Aorta (tissue), 5 donors: ENCODE measurements around the gene ZBTB8A. TPM values are rescaled to one million over a fixed set of nuclear protein-coding genes. Genes with fewer than 3 reads are reported as not detected.
"Not testable (repeated sequence)": the region's sequence is repeated elsewhere in the genome, so short reads cannot be mapped to it uniquely, and the experiment has no call there.

ENCODE experiments used
- ATAC-seq: fragments of 200-7000 bp; cut with Tn5 transposase; one replicate; pipeline ENCODE4 v1.9.1; 2022; ENCODE audit warnings: moderate library complexity; ENCODE audit not compliant: low FRiP score
- DNase-seq, 2 donors: peaks; one replicate each; pipeline ENCODE4 v3.0.0-alpha.2; 2020
- H3K27ac ChIP-seq, 2 donors: one replicate each; pipeline ENCODE4 v1.5.1; 2013; ENCODE audit warnings: low read length in 2 of 2, mild to moderate bottlenecking in 2 of 2, moderate library complexity in 2 of 2, control low read depth in 1 of 2, inconsistent platforms in 1 of 2, low read depth in 1 of 2
- H3K27me3 ChIP-seq, 2 donors: one replicate each; pipeline ENCODE4 v1.6.1; 2013; ENCODE audit warnings: control low read depth in 1 of 2, low read length in 1 of 2, mild to moderate bottlenecking in 1 of 2, moderate library complexity in 1 of 2; ENCODE audit not compliant: insufficient read depth in 2 of 2, control insufficient read depth in 1 of 2
- H3K36me3 ChIP-seq, 2 donors: one replicate each; pipeline ENCODE4 v1.6.1; 2013; ENCODE audit warnings: control low read depth in 1 of 2, low read length in 1 of 2, mild to moderate bottlenecking in 1 of 2; ENCODE audit not compliant: insufficient read depth in 2 of 2, control insufficient read depth in 1 of 2
- H3K4me1 ChIP-seq, 2 donors: one replicate each; pipeline ENCODE4 v1.6.1; 2013; ENCODE audit warnings: low read length in 2 of 2, control low read depth in 1 of 2, mild to moderate bottlenecking in 1 of 2, moderate library complexity in 1 of 2; ENCODE audit not compliant: insufficient read depth in 2 of 2, control insufficient read depth in 1 of 2
- H3K4me3 ChIP-seq, 2 donors: one replicate each; pipeline ENCODE4 v1.5.1; 2013; ENCODE audit warnings: low read length in 2 of 2, control low read depth in 1 of 2, mild to moderate bottlenecking in 1 of 2
- H3K9me3 ChIP-seq: one replicate; pipeline ENCODE4 v1.6.1; 2013; ENCODE audit warnings: mild to moderate bottlenecking, low read length; ENCODE audit not compliant: control insufficient read depth
- WGBS, 2 donors: extraction: QIAGEN DNeasy Blood & Tissue Kit; methylation state at CpG; one replicate each; pipeline ENCODE4 v1.1.7; 2013; 5-methylcytosine and 5-hydroxymethylcytosine counted together
- intact Hi-C, 2 donors: fragments of 100-400 bp; cut with DNase I; formaldehyde crosslinking; loops; one replicate each; pipeline versions ENCODE4 v1.14.2 to v1.15.0; 2022
- polyA plus RNA-seq, 2 donors: library from polyadenylated mRNA; stranded (reverse); fragments of 200-250 nt; gene quantifications; one replicate each; pipeline ENCODE4 v1.2.3, GENCODE V29; 2013
- total RNA-seq, 2 donors: library from RNA; stranded (reverse); fragmentation: NEBNext Ultra II Directional; extraction: Animal tissue kit (Norgen Biotek cat#: 25700); gene quantifications; one replicate each; pipeline ENCODE4 v1.2.1, GENCODE V29; 2021
- donor health status: healthy with polysubstance abuse.
- donor health status: Bipolar disorder and iron deficiency.
- donor health status: DM: no; HTN: no; CAD: no.
- donor health status: DM: no; HTN: no; CAD: no.
- donor health status: DM: yes; HTN: yes; CAD: no.

Gene ZBTB8A
- total and polyA plus RNA-seq, 4 donors: 1.9 to 10.4 (median 5.3) TPM

- Histone ChIP-seq H3K4me1 (peaks cover 0 to 2% of the 10 kb centered on the region in 2 donors), H3K36me3 (peaks cover 0 to 2% of the 10 kb centered on the region in 2 donors), H3K27ac (no peak overlapping the region), H3K27me3 (no peaks in the 10 kb centered on the region), H3K9me3 (no peaks in the 10 kb centered on the region), H3K4me3 (no peak overlapping the region)
- ATAC-seq (no peak), DNase-seq (no peak)
- intact Hi-C loops: no loop called here
- WGBS, 2 donors: 81 to 85% methylated on average over 16 of the region's 16 CpGs
These were observed 97.9 kb downstream of the ZBTB8A start for GRCh38 chr1:32636914-32637645.

- Histone ChIP-seq H3K27me3 (no peaks in the 10 kb centered on the region), H3K27ac (no peak overlapping the region), H3K9me3 (no peaks in the 10 kb centered on the region), H3K36me3 (no peaks in the 10 kb centered on the region), H3K4me3 (no peak overlapping the region), H3K4me1 (peaks cover 0 to 2% of the 10 kb centered on the region in 2 donors)
- no peak for ATAC-seq
- DNase-seq: no peak
- 78 to 83% methylated on average over 1 of the region's 1 CpG for WGBS, 2 donors
- intact Hi-C loops: no loop called here
These were observed 100.4 kb downstream of the ZBTB8A start for GRCh38 chr1:32639489-32640075.

GRCh38 chr1:32642292-32642827, 103.1 kb downstream of the ZBTB8A start:
- H3K36me3 ChIP-seq, H3K4me1 ChIP-seq, H3K9me3 ChIP-seq, H3K4me3 ChIP-seq, DNase-seq, H3K27ac ChIP-seq, intact Hi-C loops, ATAC-seq, H3K27me3 ChIP-seq: not testable (repeated sequence)
- WGBS, 2 donors: 70 to 75% methylated on average over 8 of the region's 8 CpGs

- Histone ChIP-seq H3K4me3 (no peak overlapping the region), H3K36me3 (no peaks in the 10 kb centered on the region), H3K27me3 (no peaks in the 10 kb centered on the region), H3K9me3 (no peaks in the 10 kb centered on the region), H3K27ac (no peak overlapping the region), H3K4me1 (no peaks in the 10 kb centered on the region)
- WGBS, 2 donors: 89 to 90% methylated on average over 4 of the region's 4 CpGs
- intact Hi-C loops: no loop called here
- DNase-seq (no peak), ATAC-seq (no peak)
These were observed 105.2 kb downstream of the ZBTB8A start for GRCh38 chr1:32644426-32644825.

GRCh38 chr1:32647308-32648134, 108.3 kb downstream of the ZBTB8A start:
- no peaks in the 10 kb centered on the region for H3K36me3 ChIP-seq
- H3K27me3 ChIP-seq: no peaks in the 10 kb centered on the region
- 66 to 74% methylated on average over 6 of the region's 6 CpGs for WGBS, 2 donors
- intact Hi-C loops: no loop called here
- no peak overlapping the region for H3K27ac ChIP-seq
- ATAC-seq (no peak), DNase-seq (no peak)
- no peaks in the 10 kb centered on the region for H3K9me3 ChIP-seq
- no peaks in the 10 kb centered on the region for H3K4me1 ChIP-seq
- H3K4me3 ChIP-seq: no peak overlapping the region

- H3K9me3 ChIP-seq: no peaks in the 10 kb centered on the region
- WGBS, 2 donors: 0% methylated on average over 21 of the region's 21 CpGs
- no peaks in the 10 kb centered on the region for H3K27me3 ChIP-seq
- no peaks in the 10 kb centered on the region for H3K36me3 ChIP-seq
- peaks cover 0 to 3% of the 10 kb centered on the region in 2 donors for H3K4me1 ChIP-seq
- H3K4me3 ChIP-seq: peak within 1 kb of the TSS; percentile 49 to 82
- peak; percentile 95 for DNase-seq
- intact Hi-C loops: loop anchor here in 1 of 2 donors (2.0 kb wide), 1 partner anchor 53 kb away; the partner anchor contains the start of gene SYNC
- peak; percentile 94 for ATAC-seq
- H3K27ac ChIP-seq: peak within 1 kb of the TSS; percentile 78 to 96
These were observed 111.1 kb downstream of the ZBTB8A start, which contains the start of gene ZBTB8OS for GRCh38 chr1:32650248-32650751. TSS of gene ZBTB8OS (minus strand) at chr1:32650550. CDS start at chr1:32650529, 21 bp downstream.

GRCh38 chr1:32650752-32651460, 111.7 kb downstream of the ZBTB8A start, which contains the start of gene RBBP4:
TSS of gene RBBP4 (plus strand) at chr1:32651208. CDS start at chr1:32651307, 99 bp downstream.
- Histone ChIP-seq H3K4me1 (peaks cover 0 to 4% of the 10 kb centered on the region in 2 donors), H3K27me3 (no peaks in the 10 kb centered on the region), H3K27ac (peak within 1 kb of the TSS; percentile 78 to 96), H3K4me3 (peak within 1 kb of the TSS; percentile 49 to 82), H3K9me3 (no peaks in the 10 kb centered on the region), H3K36me3 (no peaks in the 10 kb centered on the region)
- DNase-seq (peak; percentile 99), ATAC-seq (peak; percentile 99)
- intact Hi-C loops: loop anchor here in 1 of 2 donors (2.0 kb wide), 1 partner anchor 52 kb away; the partner anchor contains the start of gene SYNC
- 0 to 1% methylated on average over 66 to 67 of the region's 67 CpGs for WGBS, 2 donors
